Measurements from ENCODE around the gene CTIF.

Gene CTIF

GRCh38 chr18:48885266-48885923 is 346.6 kb downstream of the CTIF start:
- Histone ChIP-seq H3K4me3 (ENCODE audit: low read length) (no peak overlapping the region), H3K36me3 (ENCODE audit: insufficient read depth, low read depth, low read length) (no peaks in the 10 kb centered on the region), H3K9me3 (ENCODE audit: insufficient read depth, low read depth, low read length) (no peaks in the 10 kb centered on the region), H3K27ac (ENCODE audit: low read length) (no peak overlapping the region), H3K4me1 (ENCODE audit: insufficient read depth, low read length) (no peaks in the 10 kb centered on the region; the same call in 1 of the 2 replicates), H3K9ac (ENCODE audit: low read depth, low read length) (no peak overlapping the region), H3K27me3 (ENCODE audit: insufficient read depth, low read length) (no peaks in the 10 kb centered on the region)

DNA sequence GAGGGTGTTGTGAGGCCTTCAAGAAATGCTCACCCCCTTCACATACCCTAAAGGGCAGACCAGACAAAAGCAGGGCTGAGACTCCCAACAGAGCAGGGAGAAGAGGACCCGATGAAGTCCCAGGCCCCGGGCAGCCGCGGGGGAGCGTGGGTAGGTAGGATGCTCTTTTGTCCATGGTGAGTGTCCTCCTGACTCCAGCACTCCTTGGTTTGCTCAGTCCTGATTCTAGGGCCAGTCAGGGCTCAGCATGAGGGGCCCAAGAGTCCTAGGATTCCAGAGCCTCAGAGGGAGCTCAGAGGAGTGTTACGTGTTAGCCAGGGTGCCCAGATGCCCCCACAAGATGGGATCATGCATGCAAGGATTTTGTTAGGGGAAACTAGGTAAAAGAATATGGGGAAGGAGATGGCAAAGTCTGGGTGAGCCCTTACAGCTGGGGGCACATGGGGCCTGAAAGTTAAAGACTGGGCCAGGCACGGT is 347.1 kb downstream of the CTIF start:
- Histone ChIP-seq H3K9me3 (ENCODE audit: insufficient read depth, low read depth, low read length) (no peaks in the 10 kb centered on the region), H3K4me3 (ENCODE audit: low read length) (no peak overlapping the region), H3K27ac (ENCODE audit: low read length) (no peak overlapping the region), H3K36me3 (ENCODE audit: insufficient read depth, low read depth, low read length) (no peaks in the 10 kb centered on the region), H3K9ac (ENCODE audit: low read depth, low read length) (no peak overlapping the region), H3K27me3 (ENCODE audit: insufficient read depth, low read length) (no peaks in the 10 kb centered on the region), H3K4me1 (ENCODE audit: insufficient read depth, low read length) (no peaks in the 10 kb centered on the region; the same call in 1 of the 2 replicates)

GRCh38 chr18:48886520-48887293 is 347.9 kb downstream of the CTIF start:
- Histone ChIP-seq H3K27me3 (ENCODE audit: insufficient read depth, low read length) (no peaks in the 10 kb centered on the region), H3K9me3 (ENCODE audit: insufficient read depth, low read depth, low read length) (no peaks in the 10 kb centered on the region), H3K36me3 (ENCODE audit: insufficient read depth, low read depth, low read length) (no peaks in the 10 kb centered on the region), H3K27ac (ENCODE audit: low read length) (no peak overlapping the region), H3K9ac (ENCODE audit: low read depth, low read length) (no peak overlapping the region), H3K4me1 (ENCODE audit: insufficient read depth, low read length) (no peaks in the 10 kb centered on the region; the same call in 1 of the 2 replicates), H3K4me3 (ENCODE audit: low read length) (no peak overlapping the region)

- Histone ChIP-seq H3K27ac (ENCODE audit: low read length) (no peak overlapping the region), H3K36me3 (ENCODE audit: insufficient read depth, low read depth, low read length) (no peaks in the 10 kb centered on the region), H3K9me3 (ENCODE audit: insufficient read depth, low read depth, low read length) (no peaks in the 10 kb centered on the region), H3K9ac (ENCODE audit: low read depth, low read length) (no peak overlapping the region), H3K27me3 (ENCODE audit: insufficient read depth, low read length) (no peaks in the 10 kb centered on the region), H3K4me1 (ENCODE audit: insufficient read depth, low read length) (no peaks in the 10 kb centered on the region; the same call in 1 of the 2 replicates), H3K4me3 (ENCODE audit: low read length) (no peak overlapping the region)
Measured at GRCh38 chr18:48887294-48887904, 348.6 kb downstream of the CTIF start.

GRCh38 chr18:48887905-48888772 is 349.3 kb downstream of the CTIF start:
- Histone ChIP-seq H3K9me3 (ENCODE audit: insufficient read depth, low read depth, low read length) (no peaks in the 10 kb centered on the region), H3K27ac (ENCODE audit: low read length) (no peak overlapping the region), H3K27me3 (ENCODE audit: insufficient read depth, low read length) (no peaks in the 10 kb centered on the region), H3K4me1 (ENCODE audit: insufficient read depth, low read length) (no peaks in the 10 kb centered on the region; the same call in 1 of the 2 replicates), H3K9ac (ENCODE audit: low read depth, low read length) (no peak overlapping the region), H3K36me3 (ENCODE audit: insufficient read depth, low read depth, low read length) (no peaks in the 10 kb centered on the region), H3K4me3 (ENCODE audit: low read length) (no peak overlapping the region)

GRCh38 chr18:48888773-48889080 is 349.9 kb downstream of the CTIF start:
- Histone ChIP-seq H3K4me3 (ENCODE audit: low read length) (no peak overlapping the region), H3K27me3 (ENCODE audit: insufficient read depth, low read length) (no peaks in the 10 kb centered on the region), H3K9ac (ENCODE audit: low read depth, low read length) (no peak overlapping the region), H3K27ac (ENCODE audit: low read length) (no peak overlapping the region), H3K9me3 (ENCODE audit: insufficient read depth, low read depth, low read length) (no peaks in the 10 kb centered on the region), H3K36me3 (ENCODE audit: insufficient read depth, low read depth, low read length) (no peaks in the 10 kb centered on the region), H3K4me1 (ENCODE audit: insufficient read depth, low read length) (no peaks in the 10 kb centered on the region; the same call in 1 of the 2 replicates)

DNA sequence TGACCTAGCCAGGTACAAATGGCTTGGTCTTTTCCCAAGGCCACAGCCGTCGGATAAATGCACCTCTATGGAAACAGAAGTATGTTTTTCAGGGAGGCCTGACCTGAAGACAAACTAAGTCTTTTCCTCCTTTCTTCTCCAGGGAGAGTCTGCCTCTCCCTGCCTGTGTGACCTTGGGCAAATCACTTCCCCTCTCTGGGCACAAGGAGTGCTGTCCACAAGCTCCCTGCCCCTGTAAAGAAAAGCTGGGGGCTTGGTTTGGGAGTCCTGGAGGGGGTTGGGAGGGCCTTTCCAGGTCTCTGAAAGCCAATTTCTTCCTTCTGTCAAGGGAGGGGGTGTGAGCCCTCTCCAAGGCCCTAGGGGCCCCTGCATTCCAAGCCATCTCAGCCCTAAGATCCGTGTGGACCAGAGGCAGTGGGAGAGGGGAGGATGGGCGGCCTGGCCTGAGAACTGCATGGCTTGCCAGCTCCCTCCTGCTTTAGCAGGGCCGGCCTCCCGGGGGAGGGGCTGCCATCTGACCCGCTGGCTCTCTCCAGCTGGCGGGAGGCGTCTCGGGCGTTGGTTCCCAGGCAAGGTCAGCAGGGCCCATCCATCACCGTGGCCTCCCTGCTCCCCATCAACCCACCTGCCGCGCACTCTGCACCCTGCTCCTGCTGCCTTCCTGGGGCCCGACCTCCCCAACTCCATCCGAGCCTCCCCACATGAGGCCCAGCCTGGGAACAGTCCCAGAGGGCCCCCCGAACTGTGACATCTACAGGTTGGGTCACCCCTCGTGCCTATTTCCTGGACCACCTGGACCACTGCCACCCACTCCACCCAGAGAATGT is 350.5 kb downstream of the CTIF start:
- no peak overlapping the region for H3K9ac ChIP-seq (ENCODE audit: low read depth, low read length)
- H3K27ac ChIP-seq (ENCODE audit: low read length): no peak overlapping the region
- no peaks in the 10 kb centered on the region for H3K36me3 ChIP-seq (ENCODE audit: insufficient read depth, low read depth, low read length)
- no peaks in the 10 kb centered on the region for H3K9me3 ChIP-seq (ENCODE audit: insufficient read depth, low read depth, low read length)
- no peak overlapping the region for H3K4me3 ChIP-seq (ENCODE audit: low read length)
- no peaks in the 10 kb centered on the region; the same call in 1 of the 2 replicates for H3K4me1 ChIP-seq (ENCODE audit: insufficient read depth, low read length)
- no peaks in the 10 kb centered on the region for H3K27me3 ChIP-seq (ENCODE audit: insufficient read depth, low read length)

DNA sequence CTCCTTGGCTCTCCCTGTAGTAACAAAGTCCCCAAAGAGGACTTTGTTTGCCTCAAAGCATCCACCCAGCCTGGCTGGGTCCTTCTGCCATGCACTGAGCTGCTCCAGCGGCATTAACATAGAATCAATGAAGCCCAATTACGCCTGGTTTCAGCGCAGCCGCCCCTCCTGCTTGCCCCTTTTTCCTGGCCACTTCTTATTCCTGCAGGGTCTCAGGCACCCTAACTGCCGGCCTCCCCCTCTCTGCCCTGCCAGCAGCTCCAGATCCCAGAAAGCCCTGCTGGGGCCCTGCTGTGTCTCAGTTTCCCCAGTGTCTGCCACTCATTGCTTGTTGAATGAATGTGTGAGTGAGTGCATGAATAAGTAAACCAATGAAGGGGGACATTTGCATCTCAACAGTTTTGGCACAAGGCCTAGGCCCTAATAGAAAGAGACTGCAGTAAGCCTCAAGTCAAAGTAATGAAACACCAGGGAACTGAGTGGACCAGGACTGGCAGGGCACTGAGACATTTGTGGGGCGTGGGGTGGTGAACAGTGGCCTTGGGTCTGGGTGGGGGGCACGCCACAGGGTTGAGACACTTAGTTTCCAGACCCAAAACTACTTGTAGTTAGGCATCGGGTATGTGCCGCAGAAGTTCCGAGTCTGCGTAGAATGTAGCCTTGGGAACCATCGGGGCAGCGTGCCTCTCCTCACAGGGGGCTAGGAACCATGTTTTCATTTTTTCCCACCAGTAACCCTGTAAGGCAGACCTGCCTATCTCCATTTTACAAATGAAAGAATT is 351.3 kb downstream of the CTIF start:
- no peak overlapping the region for H3K9ac ChIP-seq (ENCODE audit: low read depth, low read length)
- no peaks in the 10 kb centered on the region; the same call in 1 of the 2 replicates for H3K4me1 ChIP-seq (ENCODE audit: insufficient read depth, low read length)
- H3K4me3 ChIP-seq (ENCODE audit: low read length): no peak overlapping the region
- no peaks in the 10 kb centered on the region for H3K27me3 ChIP-seq (ENCODE audit: insufficient read depth, low read length)
- H3K36me3 ChIP-seq (ENCODE audit: insufficient read depth, low read depth, low read length): no peaks in the 10 kb centered on the region
- H3K27ac ChIP-seq (ENCODE audit: low read length): no peak overlapping the region
- H3K9me3 ChIP-seq (ENCODE audit: insufficient read depth, low read depth, low read length): no peaks in the 10 kb centered on the region

DNA sequence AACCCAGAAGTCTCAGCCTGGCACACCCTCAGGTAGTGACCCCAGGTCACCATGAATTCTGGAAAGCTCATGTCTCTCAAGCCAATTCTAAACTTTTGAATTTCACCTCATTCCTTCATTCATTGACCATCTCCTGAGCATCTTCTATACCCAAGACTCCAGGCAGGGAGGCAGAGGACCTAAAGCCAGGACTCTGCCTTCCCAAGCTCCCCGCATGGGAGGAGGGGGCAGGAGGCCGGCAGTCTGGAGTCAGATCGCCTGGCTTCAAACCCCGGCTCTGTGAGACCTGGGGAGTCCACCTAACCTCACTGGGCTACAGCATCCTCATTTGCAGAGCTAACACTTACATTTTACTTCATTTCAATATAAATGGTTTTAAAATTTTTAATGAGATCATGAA is 352.9 kb downstream of the CTIF start:
- Histone ChIP-seq H3K9ac (ENCODE audit: low read depth, low read length) (no peak overlapping the region), H3K36me3 (ENCODE audit: insufficient read depth, low read depth, low read length) (no peaks in the 10 kb centered on the region), H3K27ac (ENCODE audit: low read length) (no peak overlapping the region), H3K4me3 (ENCODE audit: low read length) (no peak overlapping the region), H3K4me1 (ENCODE audit: insufficient read depth, low read length) (no peaks in the 10 kb centered on the region; the same call in 1 of the 2 replicates), H3K27me3 (ENCODE audit: insufficient read depth, low read length) (no peaks in the 10 kb centered on the region), H3K9me3 (ENCODE audit: insufficient read depth, low read depth, low read length) (no peaks in the 10 kb centered on the region)

DNA sequence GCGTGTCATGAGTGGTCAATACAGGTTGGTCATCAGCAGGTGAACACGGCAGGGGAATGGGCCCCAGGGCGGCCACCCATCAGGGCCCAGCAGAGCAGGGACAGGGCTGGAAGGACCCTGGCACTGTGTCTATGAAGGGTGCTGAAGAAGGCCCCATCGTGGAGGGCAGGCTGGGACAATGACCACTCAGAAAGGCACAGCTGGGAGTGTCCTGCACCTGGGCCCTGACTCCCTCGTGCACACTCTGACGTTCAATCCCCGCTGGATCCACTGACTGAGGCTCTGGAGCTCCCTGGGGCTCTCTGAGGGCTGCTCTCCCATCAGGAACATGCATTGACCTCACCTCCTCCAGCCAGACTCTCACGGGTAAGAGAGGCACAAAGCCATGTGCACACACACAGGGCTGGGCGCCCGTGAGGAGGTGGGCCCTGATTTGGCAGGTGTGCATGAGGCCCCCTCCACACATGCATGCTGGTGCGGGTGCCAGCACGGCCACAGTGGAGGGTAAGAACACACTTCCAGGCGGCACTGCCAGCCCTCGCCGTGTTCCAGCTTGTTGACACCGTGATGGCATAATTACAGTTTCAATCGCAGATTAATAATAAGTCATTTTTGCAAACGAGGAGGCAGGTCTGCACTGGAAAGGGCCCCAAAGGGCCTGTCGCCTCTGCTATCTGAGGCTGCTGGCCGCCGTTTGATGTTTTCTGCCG is 353.5 kb downstream of the CTIF start:
- Histone ChIP-seq H3K27me3 (ENCODE audit: insufficient read depth, low read length) (no peaks in the 10 kb centered on the region), H3K9me3 (ENCODE audit: insufficient read depth, low read depth, low read length) (no peaks in the 10 kb centered on the region), H3K9ac (ENCODE audit: low read depth, low read length) (no peak overlapping the region), H3K27ac (ENCODE audit: low read length) (no peak overlapping the region), H3K4me3 (ENCODE audit: low read length) (no peak overlapping the region), H3K36me3 (ENCODE audit: insufficient read depth, low read depth, low read length) (no peaks in the 10 kb centered on the region), H3K4me1 (ENCODE audit: insufficient read depth, low read length) (no peaks in the 10 kb centered on the region; the same call in 1 of the 2 replicates)

Measured in iPS-20b (cell line).